ENCODE data around the gene RFPL3. TPM values are rescaled to one million over a fixed set of nuclear protein-coding genes. Genes with fewer than 3 reads are reported as not detected.

RFPL3 gene
- polyA plus RNA-seq, 2 of the 4 experiments (the other 2 are of a cell fraction) = not detected

GRCh38 chr22:32331236-32331917 lies 26.3 kb upstream of the RFPL3 start:
- H3K9me3 ChIP-seq = no peaks in the 10 kb centered on the region
- ChIA-PET POLR2A (no interaction called here), CTCF (interaction anchor here (0.6 kb wide), 1 partner anchor 223 kb away, joined by 3 read pairs; no protein-coding TSS in a partner anchor)
- no peak for ATAC-seq
- H3K4me3 ChIP-seq = no peak overlapping the region
- no peaks in the 10 kb centered on the region for H3K4me1 ChIP-seq
- DNase-seq (ENCODE audit: low read depth in 1 of 2, low spot score in 1 of 2) = no peak
- no peak overlapping the region for H3K27ac ChIP-seq
- WGBS (ENCODE audit: missing lambda C conversion rate) = 70% methylated on average over 26 of the region's 28 CpGs
- no peak for FAIRE-seq
- H3K4me2 ChIP-seq = no peak overlapping the region
- TF ChIP-seq EHF (CRISPR knock-in tag; IDR thresholded peaks at IDR 0.05) = no peak
- no peak for TF ChIP-seq HOXA7 (CRISPR knock-in tag; IDR thresholded peaks at IDR 0.05)
- no peak for TF ChIP-seq BHLHE40 (IDR thresholded peaks at IDR 0.05; ENCODE audit: low read depth, low read length)
- no peak for TF ChIP-seq EP300 (IDR thresholded peaks at IDR 0.05)
- no peak for TF ChIP-seq ZNF302 (CRISPR knock-in tag; IDR thresholded peaks at IDR 0.05)
- no peak for TF ChIP-seq ELK1 (IDR thresholded peaks at IDR 0.05; ENCODE audit: low read depth, low read length)
- TF ChIP-seq CEBPB (IDR thresholded peaks at IDR 0.05) = no peak
- no peak for TF ChIP-seq REST (IDR thresholded peaks at IDR 0.05)
- no peak for TF ChIP-seq CBX8 (IDR thresholded peaks at IDR 0.05)
- TF ChIP-seq HOXB13 (CRISPR knock-in tag; IDR thresholded peaks at IDR 0.05; ENCODE audit: low read depth) = no peak
- TF ChIP-seq NR3C1 (IDR thresholded peaks at IDR 0.05) = no peak
- no peak for TF ChIP-seq RARB (CRISPR knock-in tag; IDR thresholded peaks at IDR 0.05)
- no peak for TF ChIP-seq HES2 (IDR thresholded peaks at IDR 0.05)
- TF ChIP-seq POLR2AphosphoS2 (conservative IDR thresholded peaks at IDR 0.05; ENCODE audit: low read length) = no peak
- no peak for TF ChIP-seq RAD21 (conservative IDR thresholded peaks at IDR 0.05 in 1 of 2, IDR thresholded peaks at IDR 0.05 in 1 of 2)
- no peak for TF ChIP-seq MAZ (IDR thresholded peaks at IDR 0.05; ENCODE audit: borderline replicate concordance, low read depth, low read length)
- no peak for TF ChIP-seq PBX3 (IDR thresholded peaks at IDR 0.05)

- 59% methylated on average over 6 of the region's 15 CpGs for whole genome bisulfite sequencing (ENCODE audit: missing lambda C conversion rate)
- no peaks in the 10 kb centered on the region for H3K9me3 ChIP-seq
- DNase-seq (ENCODE audit: low read depth in 1 of 2, low spot score in 1 of 2) = no peak
- ChIA-PET POLR2A (no interaction called here), CTCF (interaction anchor here (0.6 kb wide), 1 partner anchor 223 kb away, joined by 3 read pairs; no protein-coding TSS in a partner anchor)
- ATAC-seq = no peak
- H3K27ac ChIP-seq = no peak overlapping the region
- no peak for FAIRE-seq
- no peak overlapping the region for H3K4me2 ChIP-seq
- no peak overlapping the region for H3K4me3 ChIP-seq
- H3K4me1 ChIP-seq = no peaks in the 10 kb centered on the region
- no peak for TF ChIP-seq FOSL2 (IDR thresholded peaks at IDR 0.05)
- TF ChIP-seq FOSL2 (CRISPR knock-in tag; IDR thresholded peaks at IDR 0.05) = no peak
- no peak for TF ChIP-seq PBX3 (IDR thresholded peaks at IDR 0.05)
- TF ChIP-seq RCOR1 (IDR thresholded peaks at IDR 0.05; ENCODE audit: low read depth, low read length) = no peak
- no peak for TF ChIP-seq CEBPB (IDR thresholded peaks at IDR 0.05)
- TF ChIP-seq ESRRA (IDR thresholded peaks at IDR 0.05; ENCODE audit: borderline replicate concordance, low read length) = no peak
- no peak for TF ChIP-seq HOXA7 (CRISPR knock-in tag; IDR thresholded peaks at IDR 0.05)
Measured at GRCh38 chr22:32331918-32332725, 25.5 kb upstream of the RFPL3 start.
